Endothelial cell of umbilical vein (primary cell): ENCODE results near the gene TESMIN. TPM values are rescaled to one million over a fixed set of nuclear protein-coding genes. Genes with fewer than 3 reads are reported as not detected.

Experiments
- BruUV-seq: library from RNA; stranded (reverse); fragments of 400-500 nt; replicated peaks from 2 replicates; lab custom pipeline; 2021; lab: Mats Ljungman, UMichigan
- CTCF ChIA-PET: fragments of 300-600, 350-600 bp; sonication (Branson Sonifier 250); formaldehyde crosslinking; loops from one replicate; lab custom pipeline; 2021; ENCODE audit warnings: antibody characterized with exemption, inconsistent platforms; lab: Charles Lee
- POLR2A ChIA-PET: fragments of 300-600, 350-600 bp; sonication (Branson Sonifier 250); formaldehyde crosslinking; loops from one replicate; lab custom pipeline; 2021; ENCODE audit warnings: antibody characterized with exemption, inconsistent platforms; lab: Charles Lee
- DNase-seq: peaks from one replicate; pipeline ENCODE4 v3.0.0-alpha.2; 2011; ENCODE audit warnings: low read depth, low spot score
- FAIRE-seq: peaks from 2 replicates; lab custom pipeline; 2011; peaks lifted over from hg19 to GRCh38; lab: Jason Lieb, UNC
- H2AFZ ChIP-seq: 2 replicates; pipeline ENCODE4 v1.6.0; 2012; ENCODE audit warnings: low read depth, low read length, control low read depth, inconsistent platforms
- H3K27ac ChIP-seq: 2 replicates; pipeline ENCODE4 v1.5.1; 2011; ENCODE audit warnings: low read depth, mild to moderate bottlenecking, control low read depth, low read length, moderate library complexity; ENCODE audit not compliant: insufficient read depth
- H3K27me3 ChIP-seq, 2 experiments: 2 replicates each; pipeline versions ENCODE4 v1.6.0 to v1.6.1; 2011; ENCODE audit warnings: low read length in 2 of 2, mixed read lengths in 1 of 2; ENCODE audit not compliant: control insufficient read depth in 2 of 2, insufficient read depth in 2 of 2
- H3K36me3 ChIP-seq, 2 experiments: 2 replicates in 1 of 2; 3 replicates in 1 of 2; pipeline ENCODE4 v1.5.1; 2011; ENCODE audit warnings: low read length in 2 of 2, mild to moderate bottlenecking in 1 of 2, moderate library complexity in 1 of 2; ENCODE audit not compliant: control insufficient read depth in 2 of 2, insufficient read depth in 2 of 2; ENCODE audit errors: extremely low read depth in 1 of 2
- H3K4me1 ChIP-seq: 3 replicates; pipeline ENCODE4 v1.5.1; 2011; ENCODE audit warnings: mild to moderate bottlenecking, low read length; ENCODE audit not compliant: control insufficient read depth, insufficient read depth; ENCODE audit errors: extremely low read depth
- H3K4me2 ChIP-seq: 2 replicates; pipeline ENCODE4 v1.6.1; 2011; ENCODE audit warnings: low read length, control low read depth, mixed read lengths; ENCODE audit not compliant: insufficient read depth
- H3K4me3 ChIP-seq, 3 experiments: fragments of 200-600 bp in 1 of 3; sonication (generic), shearing (Covaris generic) in 1 of 3; replicated peaks in 1 of 3; 2 replicates each; pipeline ENCODE4 v1.5.1; 2011 to 2016; ENCODE audit warnings: control low read depth in 3 of 3, low read length in 3 of 3, mild to moderate bottlenecking in 2 of 3, inconsistent platforms in 1 of 3, low read depth in 1 of 3, moderate library complexity in 1 of 3; ENCODE audit not compliant: insufficient read depth in 1 of 3
- H3K79me2 ChIP-seq: 2 replicates; pipeline ENCODE4 v1.6.0; 2012; ENCODE audit warnings: low read length, inconsistent platforms; ENCODE audit not compliant: control insufficient read depth, insufficient read depth
- H3K9ac ChIP-seq: replicated peaks from 2 replicates; pipeline ENCODE3; 2011; ENCODE audit warnings: low read length, control low read depth; ENCODE audit not compliant: insufficient read depth; ENCODE audit errors: extremely low read depth
- H3K9me1 ChIP-seq: replicated peaks from 3 replicates; pipeline ENCODE4 v1.6.0; 2011; ENCODE audit warnings: mild to moderate bottlenecking, low read length; ENCODE audit not compliant: control insufficient read depth, insufficient read depth; ENCODE audit errors: extremely low read depth
- H3K9me3 ChIP-seq: replicated peaks from 2 replicates; pipeline ENCODE4 v1.5.1; 2012; ENCODE audit warnings: low read length, inconsistent platforms; ENCODE audit not compliant: control insufficient read depth, insufficient read depth
- H4K20me1 ChIP-seq: replicated peaks from 2 replicates; pipeline ENCODE3; 2011; ENCODE audit warnings: mild to moderate bottlenecking, low read length; ENCODE audit not compliant: control insufficient read depth, insufficient read depth; ENCODE audit errors: extremely low read depth
- EZH2 ChIP-seq: IDR thresholded peaks from 2 replicates; pipeline ENCODE4 v1.6.1; 2012; ENCODE audit warnings: borderline replicate concordance, low read depth, mild to moderate bottlenecking, moderate library complexity, low read length, inconsistent platforms; ENCODE audit not compliant: severe bottlenecking
- MAX ChIP-seq: IDR thresholded peaks from 2 replicates; pipeline ENCODE4 v1.6.1; 2011; ENCODE audit not compliant: insufficient read depth, insufficient read length
- POLR2AphosphoS5 ChIP-seq: IDR thresholded peaks from 2 replicates; pipeline ENCODE4 v1.6.1; 2012; ENCODE audit warnings: low read depth, mild to moderate bottlenecking, control low read depth, low read length, moderate library complexity; ENCODE audit not compliant: insufficient read depth
- dilution Hi-C: fragments of 300-500 bp; cut with MboI; formaldehyde crosslinking; loops from one replicate; pipeline ENCODE4 v1.15.0; 2019; ENCODE audit warnings: low sequenced_read_pairs; ENCODE audit not compliant: extremely low pct_ligation_motif_present
- intact Hi-C: fragments of 100-400 bp; cut with micrococcal nuclease; formaldehyde crosslinking; loops from one replicate; pipeline ENCODE4 v1.10.0; 2022
- polyA plus RNA-seq, 4 experiments: library from polyadenylated mRNA; depleted of rRNA in 3 of 4; stranded (reverse) in 3 of 4; unstranded in 1 of 4; fragments of >200 nt; gene quantifications; 2 replicates each; pipeline versions ENCODE4 v1.2.1 to v1.2.3, GENCODE V29; 2011 to 2012; ENCODE audit warnings: missing spikeins in 1 of 4
- total RNA-seq: library from RNA; stranded (reverse); gene quantifications from 2 replicates; pipeline ENCODE4 v1.2.3, GENCODE V29; 2021

Gene TESMIN
- total and polyA plus RNA-seq, 2 donors (not counting 3 experiments of a cell fraction or from before 2014, with no cell fraction given) = 1.7 to 6.1 TPM

GRCh38 chr11:68684385-68685356 is 66.6 kb downstream of the TESMIN start, which contains the start of gene GAL:
TSS of gene GAL (plus strand) at chr11:68684544. CDS start at chr11:68684924, 380 bp downstream.
- Histone ChIP-seq H3K9ac (no peak within 1 kb of the TSS), H3K9me3 (no peaks in the 10 kb centered on the region), H3K36me3 (no peaks in the 10 kb centered on the region), H3K9me1 (no peaks in the 10 kb centered on the region), H2AFZ (peak within 1 kb of the TSS; percentile 67), H3K4me3 (peak within 1 kb of the TSS; percentile 8 to 33 (median 32)), H3K79me2 (no peaks in the 10 kb centered on the region), H4K20me1 (no peaks in the 10 kb centered on the region), H3K4me2 (peak within 1 kb of the TSS; percentile 42), H3K27ac (no peak within 1 kb of the TSS), H3K4me1 (no peaks in the 10 kb centered on the region), H3K27me3 (peaks cover 12 to 22% of the 10 kb centered on the region in 2 experiments)
- POLR2A ChIA-PET = no interaction called here
- CTCF ChIA-PET = interaction anchor here (1.5 kb wide), 1 partner anchor 52 kb away, joined by 4 read pairs; no protein-coding TSS in a partner anchor
- dilution Hi-C loops = no loop called here
- BruUV-seq = TSS peak; percentile 14
- DNase-seq (no peak), FAIRE-seq (no peak)
- intact Hi-C loops = loop anchor here (5.0 kb wide), 1 partner anchor 32 kb away; no protein-coding TSS in a partner anchor
- TF ChIP-seq POLR2AphosphoS5 (no peak), MAX (no peak), EZH2 (peak; percentile 74)
